GM18505 (cell line): ENCODE measurements around the gene SUGP1.

Source experiments
- ATAC-seq: cut with Tn5 transposase; IDR thresholded peaks from one replicate; pipeline ENCODE4 v1.9.1; 2021; ENCODE audit not compliant: unreplicated experiment
- POLR2A ChIP-seq: IDR thresholded peaks from 4 replicates; pipeline ENCODE4 v1.6.1; 2011; ENCODE audit warnings: borderline replicate concordance; ENCODE audit not compliant: insufficient read depth, insufficient read length; ENCODE audit errors: extremely low read depth

SUGP1 gene

DNA sequence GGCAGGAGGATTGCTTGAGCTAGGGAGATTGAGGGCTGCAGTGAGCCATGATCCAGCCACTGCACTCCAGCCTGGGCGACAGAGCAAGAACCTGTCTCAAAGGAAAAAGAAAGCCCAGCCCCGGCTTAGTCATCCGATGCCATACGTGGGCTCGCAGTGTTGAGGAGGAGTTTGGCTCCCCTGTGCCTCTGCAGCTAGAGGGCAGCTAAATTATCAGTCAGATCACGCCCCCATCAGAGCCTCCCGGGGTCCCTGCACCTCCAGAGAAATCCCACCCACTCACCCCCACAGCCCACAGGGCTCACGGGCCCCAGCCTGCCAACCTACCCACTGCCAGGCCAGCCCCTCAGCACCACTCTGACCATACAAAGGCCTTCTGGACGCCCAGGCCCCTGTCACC is 28.0 kb upstream of the SUGP1 start:
- no peak for TF ChIP-seq POLR2A
- ATAC-seq, result no peak

DNA sequence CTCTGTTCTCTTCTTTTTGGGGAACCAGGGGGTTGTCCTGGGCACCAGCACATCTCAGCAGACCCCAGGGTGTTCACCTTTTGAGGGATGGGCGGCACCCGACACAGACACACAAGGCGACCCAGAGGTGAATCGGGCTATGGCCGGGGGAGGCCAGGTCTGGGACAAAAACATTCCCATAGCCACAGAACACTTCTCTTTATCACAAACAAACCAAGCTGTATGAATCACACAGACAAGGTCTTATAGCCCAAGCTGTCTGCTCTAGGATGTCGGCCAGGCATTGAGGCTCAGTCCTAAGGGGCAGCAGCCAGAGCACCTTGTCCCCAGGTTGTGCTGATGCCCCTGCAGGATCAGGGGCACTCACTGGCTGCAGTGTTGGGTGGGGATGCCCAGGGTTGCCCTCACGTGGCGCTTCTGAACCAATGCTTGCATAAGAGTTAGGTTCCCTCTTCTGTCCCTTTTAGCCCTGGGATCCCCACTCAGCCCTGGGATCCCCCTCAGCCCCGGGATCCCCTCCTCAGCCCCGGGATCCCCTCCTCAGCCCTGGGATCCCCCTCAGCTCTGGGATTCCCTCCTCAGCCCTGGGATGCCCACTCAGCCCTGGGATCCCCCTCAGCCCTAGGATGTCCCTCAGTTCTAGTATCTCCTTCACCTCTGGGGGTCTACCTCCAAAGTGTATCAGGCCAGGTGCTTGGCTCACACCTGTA is 27.2 kb upstream of the SUGP1 start:
- ATAC-seq, result no peak
- no peak for TF ChIP-seq POLR2A

- TF ChIP-seq POLR2A, result no peak
- ATAC-seq, result no peak
Measured at GRCh38 chr19:19345970-19346369, 25.7 kb upstream of the SUGP1 start.

- TF ChIP-seq POLR2A, result no peak
- ATAC-seq, result no peak
Measured at GRCh38 chr19:19345232-19345631, 24.9 kb upstream of the SUGP1 start.

- no peak for ATAC-seq
- no peak for TF ChIP-seq POLR2A
Measured at GRCh38 chr19:19343762-19344161, 23.5 kb upstream of the SUGP1 start.

DNA sequence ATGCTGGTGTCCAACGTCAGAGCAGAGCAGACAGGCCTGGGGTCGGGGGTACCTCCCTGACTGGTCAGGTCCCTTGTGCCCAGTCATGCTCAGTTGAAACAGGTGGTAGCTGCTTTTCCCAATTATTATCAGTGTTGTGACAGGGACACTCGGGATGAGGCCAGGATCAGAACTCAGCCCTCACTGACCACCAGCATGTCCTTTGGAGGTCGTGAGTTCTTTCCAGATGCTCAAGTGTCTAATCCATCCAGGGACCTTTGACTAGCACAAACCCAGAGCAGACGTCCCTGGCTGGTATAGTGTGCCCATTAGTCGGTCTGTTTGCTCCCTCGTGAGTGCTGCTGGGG is 22.7 kb upstream of the SUGP1 start:
- no peak for ATAC-seq
- TF ChIP-seq POLR2A, result no peak

DNA sequence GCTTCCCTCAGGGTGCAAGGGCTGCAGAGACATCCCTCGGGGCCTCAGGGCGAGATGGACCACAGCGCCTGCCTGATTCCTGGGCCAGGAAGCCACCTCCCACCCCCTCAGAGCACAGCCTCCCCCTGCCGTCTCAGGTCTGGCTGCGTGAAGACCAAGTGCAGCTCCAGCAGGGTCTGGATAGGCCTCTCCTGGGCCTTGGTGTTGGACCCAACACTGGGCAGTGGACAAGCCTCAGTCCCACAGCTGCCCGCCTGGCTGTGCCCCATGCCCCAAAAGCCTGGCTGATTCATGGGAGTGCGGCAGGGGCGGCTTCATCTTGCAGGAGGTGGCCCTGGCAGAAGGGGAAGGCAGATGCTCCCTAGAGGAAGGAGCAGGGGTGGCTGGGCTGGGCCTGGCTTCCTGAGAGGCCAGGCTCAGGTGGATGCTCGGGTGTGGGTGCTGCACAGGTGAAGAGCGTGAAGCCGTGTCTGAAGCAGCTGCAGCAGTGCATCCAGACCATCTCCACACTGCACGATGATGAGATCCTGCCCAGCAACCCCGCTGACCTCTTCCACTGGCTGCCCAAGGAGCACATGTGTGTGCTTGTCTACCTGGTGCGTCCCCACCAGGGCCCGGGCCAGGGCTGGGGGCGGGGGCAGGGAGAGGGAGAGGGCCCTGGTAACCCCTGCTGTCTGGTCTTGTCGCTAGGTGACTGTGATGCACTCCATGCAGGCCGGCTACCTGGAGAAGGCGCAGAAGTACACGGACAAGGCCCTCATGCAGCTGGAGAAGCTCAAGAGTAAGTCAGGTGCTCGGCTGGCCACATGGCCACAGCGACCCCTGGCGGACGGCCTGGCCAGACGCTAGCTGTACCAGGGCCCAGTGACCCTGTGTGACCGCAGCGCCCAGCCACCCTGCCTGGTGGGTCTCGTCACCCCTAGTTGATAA is 22.0 kb upstream of the SUGP1 start:
- TF ChIP-seq POLR2A, result no peak
- no peak for ATAC-seq

DNA sequence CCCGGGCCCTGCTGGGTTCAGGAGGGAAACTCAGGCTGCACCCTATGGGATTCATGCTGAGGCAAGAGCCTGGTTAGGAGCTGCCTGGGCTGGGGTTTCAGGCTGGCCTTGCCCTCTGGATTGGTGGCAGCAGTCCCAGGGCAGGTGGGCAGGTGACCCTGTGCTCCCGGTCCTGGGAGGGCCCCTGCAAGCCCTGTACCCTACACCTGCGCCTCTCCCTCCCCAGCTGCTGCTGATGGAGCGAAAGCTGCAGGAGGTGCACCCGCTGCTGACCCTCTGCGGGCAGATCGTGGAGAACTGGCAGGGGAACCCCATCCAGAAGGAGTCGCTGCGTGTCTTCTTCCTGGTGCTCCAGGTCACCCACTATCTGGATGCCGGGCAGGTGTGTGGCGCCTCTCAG is 20.7 kb upstream of the SUGP1 start:
- no peak for TF ChIP-seq POLR2A
- ATAC-seq, result no peak

DNA sequence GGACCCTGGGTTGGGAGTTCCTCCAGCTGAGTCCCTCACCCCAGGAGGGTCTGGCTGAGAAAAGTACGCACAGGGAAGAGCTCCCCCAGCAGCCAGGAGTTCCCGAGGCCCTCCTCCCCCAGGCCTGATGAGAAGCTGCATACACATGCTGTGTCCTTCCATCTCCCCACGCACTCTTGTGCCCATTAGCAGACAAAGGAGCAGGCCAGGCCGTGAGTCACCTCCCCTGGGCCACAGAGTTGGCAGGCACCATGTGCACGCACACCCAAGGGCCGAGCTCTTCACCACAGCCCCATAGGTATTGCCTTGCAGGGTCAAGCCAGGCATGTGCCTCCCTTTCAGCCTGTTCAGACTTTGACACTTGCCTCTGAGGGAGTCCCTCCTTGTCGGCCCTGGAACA is 17.8 kb upstream of the SUGP1 start:
- no peak for ATAC-seq
- no peak for TF ChIP-seq POLR2A

- no peak for TF ChIP-seq POLR2A
- no peak for ATAC-seq
Measured at GRCh38 chr19:19337120-19337519, 16.8 kb upstream of the SUGP1 start.

- ATAC-seq, result no peak
- no peak for TF ChIP-seq POLR2A
Measured at GRCh38 chr19:19336597-19336996, 16.3 kb upstream of the SUGP1 start.

GRCh38 chr19:19335408-19336158 is 15.3 kb upstream of the SUGP1 start:
- TF ChIP-seq POLR2A, result no peak
- ATAC-seq, result no peak

GRCh38 chr19:19334989-19335344 is 14.7 kb upstream of the SUGP1 start:
- no peak for TF ChIP-seq POLR2A

More at GRCh38 chr19:19334989-19335344, 14.7 kb upstream of the SUGP1 start:
- no peak for ATAC-seq
